Measurements from ENCODE around the gene BAG3.

DNA sequence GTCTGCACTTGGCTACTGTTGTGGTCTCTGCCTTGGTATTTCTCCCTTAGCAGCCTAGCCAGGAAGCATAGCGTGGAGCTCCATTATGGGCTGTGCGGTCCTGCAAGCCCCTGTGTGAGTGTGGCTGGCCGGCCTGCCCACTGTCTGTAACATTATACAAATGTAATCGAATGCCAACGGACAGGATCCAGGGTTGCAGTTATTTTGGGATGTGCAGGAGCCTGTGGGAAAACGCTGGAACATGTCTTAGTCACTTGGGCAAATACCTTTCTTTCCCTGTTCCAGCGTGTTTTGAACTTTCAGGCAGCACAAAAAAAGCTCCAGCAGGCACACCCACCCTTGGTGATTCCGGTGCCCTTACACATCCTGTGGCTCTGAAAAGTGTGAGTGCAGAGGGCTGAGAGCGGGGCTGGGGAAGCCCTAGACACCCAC lies 29.5 kb downstream of the BAG3 start:
- TF ChIP-seq POLR2A (IDR thresholded peaks at IDR 0.05): no peak
- TF ChIP-seq, protein P1, sequence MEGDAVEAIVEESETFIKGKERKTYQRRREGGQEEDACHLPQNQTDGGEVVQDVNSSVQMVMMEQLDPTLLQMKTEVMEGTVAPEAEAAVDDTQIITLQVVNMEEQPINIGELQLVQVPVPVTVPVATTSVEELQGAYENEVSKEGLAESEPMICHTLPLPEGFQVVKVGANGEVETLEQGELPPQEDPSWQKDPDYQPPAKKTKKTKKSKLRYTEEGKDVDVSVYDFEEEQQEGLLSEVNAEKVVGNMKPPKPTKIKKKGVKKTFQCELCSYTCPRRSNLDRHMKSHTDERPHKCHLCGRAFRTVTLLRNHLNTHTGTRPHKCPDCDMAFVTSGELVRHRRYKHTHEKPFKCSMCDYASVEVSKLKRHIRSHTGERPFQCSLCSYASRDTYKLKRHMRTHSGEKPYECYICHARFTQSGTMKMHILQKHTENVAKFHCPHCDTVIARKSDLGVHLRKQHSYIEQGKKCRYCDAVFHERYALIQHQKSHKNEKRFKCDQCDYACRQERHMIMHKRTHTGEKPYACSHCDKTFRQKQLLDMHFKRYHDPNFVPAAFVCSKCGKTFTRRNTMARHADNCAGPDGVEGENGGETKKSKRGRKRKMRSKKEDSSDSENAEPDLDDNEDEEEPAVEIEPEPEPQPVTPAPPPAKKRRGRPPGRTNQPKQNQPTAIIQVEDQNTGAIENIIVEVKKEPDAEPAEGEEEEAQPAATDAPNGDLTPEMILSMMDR (IDR thresholded peaks at IDR 0.05): no peak
